H9 (cell line): ENCODE measurements around the gene UGT1A6. TPM values are rescaled to one million over a fixed set of nuclear protein-coding genes. Genes with fewer than 3 reads are reported as not detected.

Experiments used
- DNase-seq: peaks from one replicate; pipeline ENCODE4 v3.0.0-alpha.2; 2017
- H2AFZ ChIP-seq: one replicate; pipeline ENCODE4 v1.6.1; 2013; ENCODE audit warnings: mild to moderate bottlenecking, low read length, control low read depth, moderate library complexity
- H2AK5ac ChIP-seq: 2 replicates; pipeline ENCODE4 v1.6.1; 2013; ENCODE audit warnings: low read length, control low read depth, mixed read lengths; ENCODE audit not compliant: insufficient read length
- H2BK120ac ChIP-seq: one replicate; pipeline ENCODE4 v1.6.1; 2013; ENCODE audit warnings: low read depth, mild to moderate bottlenecking, low read length, control low read depth, inconsistent platforms; ENCODE audit not compliant: poor library complexity, severe bottlenecking
- H2BK12ac ChIP-seq: 2 replicates; pipeline ENCODE4 v1.6.1; 2013; ENCODE audit warnings: low read length, control low read depth, mixed read lengths, low read depth; ENCODE audit not compliant: insufficient read length
- H2BK15ac ChIP-seq: 2 replicates; pipeline ENCODE4 v1.6.1; 2013; ENCODE audit warnings: low read depth, low read length, control low read depth
- H2BK20ac ChIP-seq: one replicate; pipeline ENCODE4 v1.6.1; 2013; ENCODE audit warnings: low read depth, mild to moderate bottlenecking, low read length, control low read depth, inconsistent platforms; ENCODE audit not compliant: poor library complexity, severe bottlenecking
- H2BK5ac ChIP-seq: 2 replicates; pipeline ENCODE4 v1.6.1; 2013; ENCODE audit warnings: low read length, control low read depth, mixed read lengths; ENCODE audit not compliant: insufficient read length
- H3K14ac ChIP-seq: 2 replicates; pipeline ENCODE4 v1.6.1; 2013; ENCODE audit warnings: low read length, control low read depth; ENCODE audit not compliant: insufficient read depth
- H3K18ac ChIP-seq: 2 replicates; pipeline ENCODE4 v1.6.1; 2013; ENCODE audit warnings: low read depth, mild to moderate bottlenecking, mixed read lengths, low read length, control low read depth; ENCODE audit not compliant: insufficient read length
- H3K23ac ChIP-seq: 2 replicates; pipeline ENCODE4 v1.6.1; 2013; ENCODE audit warnings: low read length, control low read depth, mixed read lengths, low read depth; ENCODE audit not compliant: insufficient read length
- H3K23me2 ChIP-seq: 2 replicates; pipeline ENCODE4 v1.6.1; 2013; ENCODE audit warnings: low read depth, mild to moderate bottlenecking, mixed read lengths, low read length, control low read depth; ENCODE audit not compliant: insufficient read length, poor library complexity, severe bottlenecking
- H3K27ac ChIP-seq: 2 replicates; pipeline ENCODE4 v1.5.1; 2013; ENCODE audit warnings: low read length, control low read depth, mixed read lengths, low read depth; ENCODE audit not compliant: insufficient read length
- H3K27me3 ChIP-seq: 2 replicates; pipeline ENCODE4 v1.6.1; 2013; ENCODE audit warnings: low read length, control low read depth, inconsistent platforms; ENCODE audit not compliant: insufficient read depth
- H3K4ac ChIP-seq: 2 replicates; pipeline ENCODE4 v1.6.1; 2013; ENCODE audit warnings: low read depth, mild to moderate bottlenecking, control low read depth, inconsistent platforms, low read length, moderate library complexity
- H3K4me1 ChIP-seq: 2 replicates; pipeline ENCODE4 v1.6.1; 2013; ENCODE audit warnings: low read length, control low read depth, inconsistent platforms; ENCODE audit not compliant: insufficient read depth
- H3K4me2 ChIP-seq: 2 replicates; pipeline ENCODE4 v1.6.1; 2013; ENCODE audit warnings: low read length, control low read depth, mixed read lengths; ENCODE audit not compliant: insufficient read length, insufficient read depth
- H3K56ac ChIP-seq: 2 replicates; pipeline ENCODE4 v1.6.1; 2013; ENCODE audit warnings: low read depth, mild to moderate bottlenecking, mixed read lengths, low read length, control low read depth; ENCODE audit not compliant: insufficient read length
- H3K79me1 ChIP-seq: 2 replicates; pipeline ENCODE4 v1.6.1; 2013; ENCODE audit warnings: low read depth, mild to moderate bottlenecking, moderate library complexity, low read length, control low read depth, inconsistent platforms; ENCODE audit not compliant: insufficient read depth, poor library complexity, severe bottlenecking
- H3K79me2 ChIP-seq: 2 replicates; pipeline ENCODE4 v1.6.1; 2013; ENCODE audit warnings: low read length, control low read depth, inconsistent platforms; ENCODE audit not compliant: insufficient read depth
- H3K9ac ChIP-seq: 2 replicates; pipeline ENCODE4 v1.6.1; 2013; ENCODE audit warnings: low read length, control low read depth, mixed read lengths; ENCODE audit not compliant: insufficient read length; ENCODE audit errors: extremely low read depth
- H3K9me3 ChIP-seq: one replicate; pipeline ENCODE4 v1.6.1; 2013; ENCODE audit warnings: low read depth, low read length, inconsistent platforms; ENCODE audit not compliant: control insufficient read depth
- H3T11ph ChIP-seq: one replicate; pipeline ENCODE4 v1.6.1; 2013; ENCODE audit warnings: mild to moderate bottlenecking, low read length, control low read depth, inconsistent platforms
- H4K20me1 ChIP-seq: one replicate; pipeline ENCODE4 v1.6.1; 2013; ENCODE audit not compliant: control insufficient read depth, insufficient read length, insufficient read depth
- H4K5ac ChIP-seq: 2 replicates; pipeline ENCODE4 v1.6.1; 2013; ENCODE audit warnings: low read depth, mild to moderate bottlenecking, mixed read lengths, low read length, control low read depth; ENCODE audit not compliant: insufficient read length
- H4K8ac ChIP-seq: replicated peaks from 2 replicates; pipeline ENCODE4 v1.6.1; 2013; ENCODE audit warnings: low read length, control low read depth, mixed read lengths, low read depth; ENCODE audit not compliant: insufficient read length
- H4K91ac ChIP-seq: 2 replicates; pipeline ENCODE4 v1.6.1; 2013; ENCODE audit warnings: low read depth, mild to moderate bottlenecking, moderate library complexity, mixed read lengths, low read length, control low read depth; ENCODE audit not compliant: insufficient read length
- H3K27ac Mint-ChIP-seq, 3 experiments: 2 replicates in 2 of 3; 3 replicates in 1 of 3; pipeline ENCODE4 v1.8.0; 2020 to 2021; ENCODE audit warnings: mixed read lengths in 3 of 3, mild to moderate bottlenecking in 1 of 3, moderate library complexity in 1 of 3
- H3K27me3 Mint-ChIP-seq: 2 replicates; pipeline ENCODE4 v1.8.0; 2021; ENCODE audit warnings: low read depth, mild to moderate bottlenecking, moderate library complexity, mixed read lengths
- H3K36me3 Mint-ChIP-seq, 3 experiments: 2 replicates in 2 of 3; 3 replicates in 1 of 3; pipeline ENCODE4 v1.8.0; 2020 to 2021; ENCODE audit warnings: low read depth in 3 of 3, mixed read lengths in 3 of 3; ENCODE audit not compliant: insufficient read depth in 1 of 3
- H3K4me1 Mint-ChIP-seq, 2 experiments: 2 replicates each; pipeline ENCODE4 v1.8.0; 2020; ENCODE audit warnings: mixed read lengths in 2 of 2
- H3K4me3 Mint-ChIP-seq, 2 experiments: 2 replicates in 1 of 2; 3 replicates in 1 of 2; pipeline ENCODE4 v1.8.0; 2020 to 2021; ENCODE audit warnings: mild to moderate bottlenecking in 2 of 2, mixed read lengths in 2 of 2, moderate library complexity in 1 of 2
- H3K9me3 Mint-ChIP-seq, 2 experiments: 2 replicates in 1 of 2; 3 replicates in 1 of 2; pipeline ENCODE4 v1.8.0; 2020; ENCODE audit warnings: mild to moderate bottlenecking in 2 of 2, mixed read lengths in 2 of 2, moderate library complexity in 1 of 2
- CTCF ChIP-seq: fragments of 200-600 bp; sonication (generic); conservative IDR thresholded peaks from 3 replicates; pipeline ENCODE4 v1.8.0; 2021; ENCODE audit warnings: antibody characterized with exemption, mild to moderate bottlenecking
- WGBS: extraction: QIAGEN DNeasy Blood & Tissue Kit; methylation state at CpG from one replicate; pipeline ENCODE4 v1.1.7; 2013; ENCODE audit warnings: missing lambda C conversion rate, low lambda C conversion rate, mixed read lengths; ENCODE audit not compliant: insufficient read length; ENCODE audit errors: extremely low coverage; 5-methylcytosine and 5-hydroxymethylcytosine counted together
- total RNA-seq: library from RNA; stranded (reverse); gene quantifications from 2 replicates; pipeline ENCODE4 v1.2.1, GENCODE V29; 2021

UGT1A6 gene
- total RNA-seq, 1 experiment from 2014 or later: not detected

- no peak within 1 kb of the TSS for H4K91ac ChIP-seq
- TF ChIP-seq CTCF: no peak
- H3K27ac ChIP-seq: no peak within 1 kb of the TSS
- H3K18ac ChIP-seq: no peak within 1 kb of the TSS
- H3K4me2 ChIP-seq: no peak within 1 kb of the TSS
- Mint-ChIP-seq H3K27me3 (peaks cover 6% of the 10 kb centered on the region), H3K36me3 (no peaks in the 10 kb centered on the region; a peak in 1 of 7 replicates), H3K9me3 (peaks cover 9 to 12% of the 10 kb centered on the region in 2 experiments; a peak in 4 of 5 replicates), H3K4me3 (no peak within 1 kb of the TSS), H3K4me1 (peaks cover 0 to 2% of the 10 kb centered on the region in 2 experiments; a peak in 1 of 4 replicates), H3K27ac (no peak within 1 kb of the TSS)
- no peaks in the 10 kb centered on the region for H3K79me2 ChIP-seq
- H3K23me2 ChIP-seq: no peaks in the 10 kb centered on the region
- no peak within 1 kb of the TSS for H3T11ph ChIP-seq
- no peaks in the 10 kb centered on the region for H3K27me3 ChIP-seq
- no peak within 1 kb of the TSS for H4K8ac ChIP-seq
- no peak within 1 kb of the TSS for H2BK5ac ChIP-seq
- no peak within 1 kb of the TSS for H3K23ac ChIP-seq
- no peak within 1 kb of the TSS for H2BK20ac ChIP-seq
- no peak within 1 kb of the TSS for H2BK120ac ChIP-seq
- H4K20me1 ChIP-seq: no peaks in the 10 kb centered on the region
- no peak within 1 kb of the TSS for H3K9ac ChIP-seq
- H2AFZ ChIP-seq: no peak within 1 kb of the TSS
- H3K4me1 ChIP-seq: no peaks in the 10 kb centered on the region
- WGBS: no CpG with 5 or more reads among the region's 7 CpGs
- H3K14ac ChIP-seq: no peak within 1 kb of the TSS; the same call in 1 of the 2 replicates
- no peak within 1 kb of the TSS for H2BK12ac ChIP-seq
- no peak within 1 kb of the TSS for H4K5ac ChIP-seq
- no peaks in the 10 kb centered on the region for H3K79me1 ChIP-seq
- H3K56ac ChIP-seq: no peak within 1 kb of the TSS
- H3K9me3 ChIP-seq: no peaks in the 10 kb centered on the region
- H2AK5ac ChIP-seq: no peak within 1 kb of the TSS
- H3K4ac ChIP-seq: no peak within 1 kb of the TSS
- DNase-seq: no peak
- H2BK15ac ChIP-seq: no peak within 1 kb of the TSS
These were observed 25.9 kb downstream of the UGT1A6 start, which contains the start of gene UGT1A4 for GRCh38 chr2:233718552-233718951. Gene UGT1A4, plus strand, starts transcription at chr2:233718736. Its CDS starts 85 bp downstream, at chr2:233718821.
